NCI-H526 (cell line): ENCODE data around the gene NKAIN4.

Experiments used
- DNase-seq, 2 experiments: peaks; one replicate each; lab custom pipeline; 2025; lab: John Stamatoyannopoulos, UW

NKAIN4 gene

GRCh38 chr20:63274381-63275228, 20.3 kb upstream of the NKAIN4 start:
- no peak for DNase-seq

DNA sequence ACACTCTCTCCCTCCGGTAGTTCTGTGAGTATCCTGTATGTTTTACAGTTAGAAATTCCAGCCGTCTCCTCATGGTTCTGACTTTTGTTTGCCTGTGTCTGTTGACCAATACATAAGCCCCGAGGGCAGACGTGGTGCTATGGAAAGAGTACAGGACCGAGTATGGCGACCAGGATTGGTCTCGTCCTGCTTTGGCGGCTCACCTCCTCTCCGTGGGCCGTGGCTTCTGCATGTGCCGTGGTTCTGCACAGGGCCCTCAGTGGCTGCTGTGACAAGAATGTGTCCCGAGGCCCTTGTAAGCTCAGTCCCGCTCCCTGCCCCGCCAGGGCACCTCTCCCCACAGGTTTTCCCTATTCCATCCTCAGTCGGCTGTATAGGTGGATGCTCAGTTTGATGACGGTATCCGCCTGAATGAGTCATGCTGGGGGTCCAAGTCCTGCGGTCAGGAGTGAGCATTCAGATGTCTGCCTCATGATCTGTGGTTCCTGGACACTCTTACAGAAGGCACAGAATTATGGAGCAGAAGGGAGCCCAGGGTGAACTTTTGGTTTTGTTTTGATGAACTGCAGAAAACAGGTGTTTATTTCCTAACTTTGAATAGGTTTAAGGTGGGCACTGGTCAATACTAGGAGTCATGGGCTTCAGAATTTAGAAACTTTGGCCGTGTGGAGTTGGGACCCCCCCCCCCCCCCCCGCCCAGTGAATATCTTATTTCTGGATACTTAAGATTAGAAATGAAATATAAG, 19.5 kb upstream of the NKAIN4 start:
- no peak for DNase-seq

DNA sequence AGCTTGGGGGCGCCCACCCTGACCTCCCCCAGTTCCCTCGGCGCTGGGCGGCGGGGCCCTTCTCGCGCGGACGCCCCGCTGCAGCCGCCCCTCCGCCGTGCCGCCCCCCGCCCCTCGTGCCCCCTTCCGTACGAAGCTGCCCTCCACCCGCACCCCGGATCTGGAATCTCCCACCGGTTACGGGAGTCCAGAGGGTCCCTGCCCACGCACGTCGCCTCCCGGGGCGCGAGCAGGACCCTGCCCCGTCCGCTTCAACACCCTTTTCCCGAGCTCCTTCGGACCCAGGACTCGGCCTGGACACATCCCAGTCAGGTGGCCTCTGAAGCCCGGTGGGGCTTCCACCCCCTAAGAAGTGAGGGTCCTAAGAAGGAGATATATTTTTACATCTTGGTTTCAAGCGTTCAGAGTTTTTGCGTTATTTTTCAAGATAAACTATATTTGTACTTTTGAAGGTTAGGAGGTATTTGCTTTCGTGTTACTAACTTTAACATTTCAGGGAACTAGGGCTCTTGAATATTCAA, 18.9 kb upstream of the NKAIN4 start:
- DNase-seq: no peak

DNA sequence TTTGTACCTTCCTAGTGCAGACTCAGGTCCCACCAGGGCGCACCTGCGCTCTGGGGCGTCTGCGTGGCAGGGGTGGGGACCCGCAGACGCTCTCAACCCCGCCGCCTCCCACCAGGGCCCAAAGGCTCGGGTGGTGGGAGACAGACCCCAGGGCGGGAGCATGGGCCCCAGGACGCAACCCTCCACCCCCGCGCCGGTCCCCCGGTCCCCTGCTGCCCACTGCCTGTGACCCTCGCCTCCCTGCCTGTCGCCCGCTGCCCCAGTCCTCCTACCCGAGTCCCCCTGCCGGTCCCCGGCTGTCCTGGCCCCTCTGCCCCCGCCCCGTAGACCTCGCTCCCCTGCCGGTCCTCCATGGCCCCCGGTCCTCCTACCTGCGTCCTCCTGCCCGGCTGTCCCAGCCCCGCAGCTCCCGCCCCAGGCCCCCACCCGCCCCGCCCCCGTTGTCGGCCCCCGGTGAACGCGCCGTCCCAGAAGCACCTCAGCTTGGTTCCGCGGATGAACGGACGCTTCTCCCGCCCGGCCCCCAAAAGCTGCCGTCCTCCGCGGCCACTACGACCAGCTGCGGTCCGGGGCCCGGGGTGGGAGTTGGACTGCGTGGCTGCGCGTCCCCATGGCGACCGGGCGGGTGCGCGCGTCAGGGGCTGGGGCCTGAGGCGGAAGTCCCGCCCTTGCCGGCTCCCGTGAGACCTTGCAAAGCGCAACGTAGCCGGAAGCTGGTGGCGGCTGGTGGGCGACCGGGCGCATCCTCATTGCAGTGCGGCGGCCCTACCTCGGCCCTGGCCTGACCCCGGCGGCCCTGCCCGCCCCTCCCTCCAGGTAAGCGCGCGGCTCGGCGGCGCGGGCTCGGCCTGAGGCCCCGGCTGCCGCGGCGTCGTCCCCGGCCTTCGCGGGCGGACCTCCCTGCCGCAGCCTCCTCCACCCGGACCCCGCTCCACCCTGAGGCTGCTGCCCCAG, 18.1 kb upstream of the NKAIN4 start, which contains the start of gene ARFGAP1:
Gene ARFGAP1, plus strand, starts transcription at position 709 of the 954 bp plus-strand sequence. CDS start 2,768 bp downstream, outside the sequence.
- peak; percentile 69 to 96 for DNase-seq

DNA sequence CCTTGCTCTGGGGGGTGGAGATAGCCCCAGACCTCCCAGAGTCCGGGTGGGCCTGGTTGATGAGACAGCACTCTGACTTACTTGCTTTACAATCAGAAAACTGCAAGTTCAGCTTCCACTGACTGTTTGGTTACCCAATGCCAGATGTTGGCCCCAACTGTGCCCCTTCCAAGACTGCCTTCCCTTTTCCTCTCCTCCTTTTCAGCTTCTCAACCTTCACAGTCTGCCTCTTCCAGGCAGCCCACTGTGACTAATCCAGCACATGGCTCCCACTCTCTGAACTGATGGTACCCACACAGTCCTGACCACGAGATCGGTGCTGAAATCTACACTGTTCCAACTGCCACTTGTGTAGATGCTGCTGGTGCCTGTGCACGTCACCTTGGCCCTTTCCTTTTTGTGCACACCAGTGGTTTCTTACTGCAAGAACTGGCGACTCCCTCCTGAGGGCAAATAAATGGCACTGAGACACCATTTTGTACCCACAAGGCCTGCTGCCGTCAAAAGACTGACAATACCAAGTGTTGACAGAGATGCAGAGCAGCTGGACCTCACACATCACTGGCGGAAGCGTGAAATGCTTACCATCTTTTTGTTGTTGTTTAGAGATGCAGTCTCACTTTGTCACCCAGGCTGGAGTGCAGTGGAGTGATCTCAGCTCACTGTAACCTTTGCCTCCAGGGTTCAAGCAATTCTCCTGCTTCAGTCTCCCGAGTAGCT, 16.5 kb upstream of the NKAIN4 start:
- no peak for DNase-seq

DNA sequence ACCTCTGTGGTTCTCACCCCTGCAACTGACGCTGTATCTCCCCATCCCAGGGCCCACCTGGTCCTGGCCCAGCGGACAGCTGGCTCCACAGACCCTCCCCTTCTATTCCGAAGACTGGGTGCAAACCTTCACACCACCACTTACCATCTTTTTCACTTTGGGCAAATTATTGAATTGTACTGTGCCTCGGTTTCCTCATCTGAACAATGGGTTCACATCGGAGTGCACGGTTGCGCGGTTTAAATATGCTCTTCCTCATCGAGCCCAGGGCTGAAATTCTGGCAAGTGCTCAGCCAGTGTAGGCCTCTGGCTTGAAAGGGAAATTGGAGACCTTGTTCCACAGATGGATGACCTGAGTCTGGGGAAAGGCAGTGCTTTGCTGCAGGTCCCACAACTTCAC, 15.5 kb upstream of the NKAIN4 start:
- DNase-seq: no peak

DNA sequence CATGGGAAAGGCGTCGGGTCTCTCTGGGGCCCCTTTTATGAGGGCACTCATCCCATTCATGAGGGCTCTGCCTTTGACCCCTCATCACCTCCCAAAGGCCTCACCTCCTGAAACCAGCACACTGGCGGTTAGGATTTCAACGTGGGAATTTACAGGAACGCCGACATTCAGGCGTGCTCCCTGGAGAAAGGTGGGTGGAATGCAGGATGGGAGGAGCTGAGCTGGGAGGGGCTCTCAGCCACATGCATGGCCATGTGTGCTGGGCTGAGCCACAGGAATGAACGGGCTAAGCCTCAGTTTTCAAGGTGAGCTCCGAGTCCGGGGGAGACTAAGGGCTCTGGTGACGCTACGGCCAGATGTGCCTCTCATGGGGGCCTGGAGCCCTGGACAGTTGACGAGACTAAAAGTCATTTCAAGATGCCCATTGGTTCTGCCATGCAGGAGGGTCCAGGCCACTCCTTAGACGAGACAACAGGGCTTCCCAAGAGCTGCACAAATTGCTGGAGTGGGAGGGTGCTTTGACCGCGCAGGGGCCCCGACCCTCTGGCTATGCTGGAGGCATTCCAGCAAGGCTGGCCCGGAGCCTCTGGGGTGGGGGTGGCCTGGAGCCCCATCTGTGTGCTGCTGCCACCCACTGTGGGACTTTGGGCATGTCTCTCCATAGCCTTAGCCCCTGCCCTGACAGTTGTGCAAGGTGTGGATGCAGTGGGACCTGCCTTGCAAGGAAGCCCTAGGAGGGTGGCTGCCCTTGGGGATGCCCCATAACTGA, 14.6 kb upstream of the NKAIN4 start:
- DNase-seq: no peak

GRCh38 chr20:63268256-63268655, 14.0 kb upstream of the NKAIN4 start:
- no peak for DNase-seq

DNA sequence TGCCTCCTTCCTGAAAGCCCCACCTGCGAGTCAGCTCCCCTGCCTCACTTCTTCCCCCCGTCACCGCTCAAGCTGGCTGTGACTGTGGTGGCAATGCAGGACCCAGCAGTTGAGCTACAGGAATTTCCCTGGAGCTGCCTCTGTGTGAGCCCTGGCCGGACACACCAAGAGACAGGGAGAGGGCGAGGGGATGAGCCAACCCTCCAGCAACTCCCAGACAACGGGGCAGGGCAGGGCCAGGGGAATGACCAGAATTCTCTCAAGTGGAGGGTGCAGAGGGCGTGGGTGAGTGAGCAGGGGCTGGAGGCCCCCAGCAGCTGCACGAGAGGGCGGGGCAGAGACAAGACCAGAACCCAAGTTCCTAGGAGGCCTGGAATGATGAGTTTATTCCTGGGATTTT, 13.4 kb upstream of the NKAIN4 start:
- DNase-seq: no peak

- no peak for DNase-seq
These were observed 11.7 kb upstream of the NKAIN4 start for GRCh38 chr20:63265891-63266515.

DNA sequence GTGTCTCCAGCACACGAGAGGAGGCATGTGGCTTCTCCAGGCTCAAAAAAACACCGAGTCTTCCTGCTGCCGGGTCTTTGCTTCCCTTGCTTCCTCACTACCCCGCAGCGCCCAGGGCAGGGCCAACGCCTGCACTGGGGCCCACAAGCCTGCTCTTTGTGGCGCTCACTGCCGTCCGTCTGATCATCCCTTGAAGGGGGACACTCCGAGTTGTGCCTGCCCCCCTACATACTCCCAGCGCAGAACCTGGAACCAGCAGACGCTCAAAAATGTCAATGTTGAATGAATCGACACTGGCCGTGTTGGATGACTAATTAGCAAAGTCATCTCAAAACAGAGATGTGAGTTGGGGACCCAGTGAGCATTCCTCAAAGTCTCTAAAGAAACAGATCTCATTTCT, 10.3 kb upstream of the NKAIN4 start:
- no peak for DNase-seq

- no peak for DNase-seq
These were observed 9.7 kb upstream of the NKAIN4 start for GRCh38 chr20:63264000-63264399.

DNA sequence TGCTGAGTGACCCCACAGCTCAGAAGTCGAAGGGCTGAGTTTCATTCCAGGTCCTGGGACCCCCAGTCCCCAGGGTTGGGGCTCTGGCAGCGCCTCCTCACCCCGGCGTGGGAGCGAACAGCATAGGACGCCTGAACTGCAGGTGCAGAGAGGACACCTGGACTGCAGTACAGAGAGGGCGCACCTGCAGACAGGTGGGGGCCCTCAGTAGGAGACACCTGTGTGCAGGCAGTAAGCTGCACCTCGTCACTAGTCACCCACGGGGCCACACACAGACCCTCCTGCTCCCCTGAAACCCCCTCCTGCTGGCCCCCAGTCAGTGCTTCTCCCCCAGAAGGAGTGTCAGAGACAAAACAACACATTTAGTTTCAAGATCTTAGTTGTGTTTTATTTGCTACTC, 8.6 kb upstream of the NKAIN4 start:
- DNase-seq: no peak

- no peak for DNase-seq
These were observed 7.7 kb upstream of the NKAIN4 start for GRCh38 chr20:63261795-63262528.

DNA sequence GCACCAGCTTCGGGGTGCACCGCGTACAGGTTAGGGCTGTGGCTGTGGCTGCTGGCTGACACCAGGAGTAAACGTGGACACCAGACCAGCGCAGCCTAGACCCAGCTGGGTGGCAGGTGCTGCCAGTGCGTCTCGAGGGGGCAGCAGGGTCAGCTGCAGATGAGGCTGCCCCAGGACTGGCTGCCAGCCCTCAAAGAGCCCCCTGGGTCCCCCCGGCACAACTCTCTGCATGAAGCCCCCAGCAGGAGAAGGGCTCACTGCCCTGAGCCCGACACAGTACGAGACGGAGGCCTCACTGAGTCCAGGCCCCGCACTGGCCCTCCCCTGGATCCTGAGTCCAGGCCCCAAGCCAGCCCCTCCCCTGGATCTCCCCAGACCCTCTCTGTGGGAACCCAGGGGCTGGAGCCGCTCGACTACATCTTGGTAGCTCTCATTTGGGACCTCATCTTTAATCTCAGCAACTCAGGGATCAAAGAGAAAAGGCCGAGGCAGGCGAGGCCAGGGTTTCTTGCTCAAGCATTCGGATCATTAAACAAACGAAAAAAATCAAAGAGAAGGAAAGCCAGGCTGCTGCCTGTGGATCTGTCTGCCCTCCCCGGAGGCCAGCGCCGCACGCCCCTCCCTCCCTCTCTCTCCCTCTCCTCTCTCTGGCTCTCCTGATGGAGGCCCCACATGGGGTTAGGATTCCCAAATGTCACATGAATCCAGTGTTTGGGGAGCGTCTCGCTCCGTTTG, 7.0 kb upstream of the NKAIN4 start:
- no peak for DNase-seq

GRCh38 chr20:63260521-63260920, 6.3 kb upstream of the NKAIN4 start:
- DNase-seq: no peak

DNA sequence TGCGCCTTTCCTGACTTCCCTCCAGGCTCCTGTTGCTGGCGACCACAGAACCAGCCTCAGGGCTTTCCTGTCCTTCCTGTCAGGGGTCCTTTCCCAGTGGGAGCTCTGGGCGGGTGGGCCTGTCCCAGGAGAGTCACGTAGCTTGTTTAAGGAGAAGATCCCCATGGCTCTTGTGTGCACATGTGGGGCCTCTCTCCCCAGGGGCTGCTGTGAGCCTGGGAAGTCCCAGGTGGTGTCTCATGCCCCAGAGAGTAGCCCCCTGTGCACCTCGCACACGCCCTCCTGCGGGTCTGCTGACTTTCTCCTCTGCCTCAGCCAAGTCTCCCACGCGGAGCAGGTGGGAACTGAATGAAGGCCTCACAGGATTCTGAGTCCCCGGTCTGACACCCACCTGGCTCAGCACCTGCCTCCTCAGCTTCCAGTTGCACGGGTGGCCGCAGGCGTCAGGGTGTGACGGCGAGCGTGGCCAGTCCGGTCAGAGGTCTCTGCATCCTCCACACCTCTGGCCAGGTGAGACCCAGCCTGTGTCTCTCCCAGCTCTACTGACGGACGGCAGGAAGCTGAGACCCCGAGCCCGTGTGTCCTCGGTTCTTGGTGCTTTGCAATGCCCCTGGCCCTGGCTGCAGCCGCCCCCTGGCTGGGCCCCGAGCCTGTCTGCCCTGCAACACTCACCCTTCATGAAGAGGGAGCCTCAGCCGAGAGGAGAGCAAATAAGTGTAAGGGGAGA, 5.6 kb upstream of the NKAIN4 start:
- no peak for DNase-seq

DNA sequence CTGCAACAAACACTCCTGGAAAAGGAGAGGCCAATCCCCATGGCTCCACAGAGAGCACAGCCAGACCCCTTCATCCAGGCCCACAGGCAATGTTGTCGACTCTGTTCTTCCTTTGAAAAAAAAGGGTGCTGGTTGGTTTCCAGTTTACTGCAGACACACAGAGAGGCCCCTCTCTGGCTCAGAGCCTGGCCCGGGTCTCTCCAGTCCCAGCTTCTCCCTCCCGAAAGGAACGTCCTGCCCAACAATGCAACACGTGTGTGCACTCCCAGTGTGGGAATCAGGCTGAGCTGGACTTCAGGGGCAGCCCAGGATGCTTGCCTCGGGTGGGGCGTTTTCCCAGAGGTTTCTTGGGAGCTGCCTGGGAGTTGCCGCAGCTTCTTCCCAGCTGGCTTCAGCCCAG, 4.5 kb upstream of the NKAIN4 start:
- no peak for DNase-seq
